ENCODE data around the gene FOXP2.

- no peak for TF ChIP-seq CTCF (conservative IDR thresholded peaks at IDR 0.05; ENCODE audit: low read length)
- TF ChIP-seq EZH2phosphoT487 (IDR thresholded peaks at IDR 0.05; ENCODE audit: borderline replicate concordance), result no peak
Observed at GRCh38 chr7:114622221-114622620, 207.6 kb downstream of the FOXP2 start.

Data from Loucy (cell line).